ENCODE measurements around the gene FGD2.

Gene FGD2

DNA sequence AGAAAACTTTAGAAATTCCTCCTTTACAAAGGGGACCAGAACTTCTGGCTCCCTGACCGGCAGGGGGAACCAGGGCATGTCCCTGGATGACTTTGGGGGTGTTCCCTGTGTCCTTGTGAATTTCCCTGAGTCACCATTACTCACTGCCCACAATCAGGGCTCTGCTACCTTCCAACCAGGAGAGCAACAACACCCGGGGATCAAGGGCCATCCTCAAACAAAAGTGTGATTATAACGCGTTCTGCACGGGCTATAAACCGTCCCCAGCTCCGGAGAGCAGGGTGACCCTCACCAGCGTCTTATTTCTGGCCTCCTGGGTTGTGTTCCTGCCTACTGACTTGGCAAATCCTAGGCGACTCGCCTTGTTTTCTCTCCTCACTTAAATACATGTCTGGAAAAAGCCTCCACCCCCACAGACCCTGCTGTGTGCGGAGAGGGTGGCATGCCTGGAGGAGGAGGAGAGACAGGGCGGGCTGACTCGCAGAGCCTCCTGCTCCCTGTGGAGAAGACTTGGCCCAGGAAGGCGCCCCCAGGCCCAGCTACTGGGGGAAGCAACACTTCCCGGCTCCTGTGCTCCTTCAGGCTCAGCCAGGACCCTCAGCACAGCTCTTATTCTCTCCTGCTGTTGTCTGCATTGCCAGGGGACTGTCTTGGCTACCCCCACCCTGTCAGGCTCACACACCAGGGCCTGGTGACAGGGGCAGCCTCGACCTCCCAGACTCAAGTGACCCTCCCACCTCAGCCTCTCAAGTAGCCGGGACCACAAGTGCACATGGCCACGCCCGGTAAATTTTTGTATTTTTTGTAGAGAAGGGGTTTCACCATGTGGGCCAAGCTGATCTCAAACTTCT, 54.1 kb downstream of the FGD2 start (continued):
- TF ChIP-seq SETDB1 (IDR thresholded peaks at IDR 0.05; ENCODE audit: insufficient read length, low read length) (no peak), ZNF24 (tag by site-specific recombination; IDR thresholded peaks at IDR 0.05) (no peak), SALL2 (tag by site-specific recombination; IDR thresholded peaks at IDR 0.05; ENCODE audit: borderline replicate concordance) (no peak), ZNF248 (tag by site-specific recombination; IDR thresholded peaks at IDR 0.05) (no peak), GLIS2 (tag by site-specific recombination; IDR thresholded peaks at IDR 0.05) (peak; percentile 41; the same call in 1 of the 2 replicates), ZNF792 (tag by site-specific recombination; IDR thresholded peaks at IDR 0.05) (no peak), ZBTB17 (tag by site-specific recombination; IDR thresholded peaks at IDR 0.05) (peak; percentile 71), ZNF623 (tag by site-specific recombination; IDR thresholded peaks at IDR 0.05) (no peak), ZNF629 (tag by site-specific recombination; IDR thresholded peaks at IDR 0.05) (0 out of 2 replicates have a peak, but pooled peaks have one; percentile 40), ZNF311 (tag by site-specific recombination; IDR thresholded peaks at IDR 0.05; ENCODE audit: borderline replicate concordance) (no peak), ZNF121 (tag by site-specific recombination; IDR thresholded peaks at IDR 0.05) (no peak), ZNF366 (tag by site-specific recombination; conservative IDR thresholded peaks at IDR 0.05) (no peak), GLI2 (tag by site-specific recombination; IDR thresholded peaks at IDR 0.05; ENCODE audit: borderline replicate concordance, low read depth) (no peak), ZNF768 (tag by site-specific recombination; IDR thresholded peaks at IDR 0.05) (no peak), YY2 (tag by site-specific recombination; IDR thresholded peaks at IDR 0.05) (no peak), ZEB2 (tag by site-specific recombination; IDR thresholded peaks at IDR 0.05) (peak; percentile 52; the same call in 1 of the 2 replicates), YY1 (tag by site-specific recombination; IDR thresholded peaks at IDR 0.05) (no peak), ZSCAN16 (tag by site-specific recombination; IDR thresholded peaks at IDR 0.05) (no peak), TRIM28 (IDR thresholded peaks at IDR 0.05; ENCODE audit: borderline replicate concordance, low read length) (no peak), ZNF214 (tag by site-specific recombination; IDR thresholded peaks at IDR 0.05; ENCODE audit: borderline replicate concordance) (no peak), SP3 (tag by site-specific recombination; IDR thresholded peaks at IDR 0.05) (peak; percentile 45; the same call in 1 of the 2 replicates), KLF9 (tag by site-specific recombination; IDR thresholded peaks at IDR 0.05; ENCODE audit: low read depth) (no peak)
- TF ChIP-seq, protein P1, sequence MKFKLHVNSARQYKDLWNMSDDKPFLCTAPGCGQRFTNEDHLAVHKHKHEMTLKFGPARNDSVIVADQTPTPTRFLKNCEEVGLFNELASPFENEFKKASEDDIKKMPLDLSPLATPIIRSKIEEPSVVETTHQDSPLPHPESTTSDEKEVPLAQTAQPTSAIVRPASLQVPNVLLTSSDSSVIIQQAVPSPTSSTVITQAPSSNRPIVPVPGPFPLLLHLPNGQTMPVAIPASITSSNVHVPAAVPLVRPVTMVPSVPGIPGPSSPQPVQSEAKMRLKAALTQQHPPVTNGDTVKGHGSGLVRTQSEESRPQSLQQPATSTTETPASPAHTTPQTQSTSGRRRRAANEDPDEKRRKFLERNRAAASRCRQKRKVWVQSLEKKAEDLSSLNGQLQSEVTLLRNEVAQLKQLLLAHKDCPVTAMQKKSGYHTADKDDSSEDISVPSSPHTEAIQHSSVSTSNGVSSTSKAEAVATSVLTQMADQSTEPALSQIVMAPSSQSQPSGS (tag by site-specific recombination; IDR thresholded peaks at IDR 0.05; ENCODE audit: low read depth): no peak
- TF ChIP-seq, protein P2, sequence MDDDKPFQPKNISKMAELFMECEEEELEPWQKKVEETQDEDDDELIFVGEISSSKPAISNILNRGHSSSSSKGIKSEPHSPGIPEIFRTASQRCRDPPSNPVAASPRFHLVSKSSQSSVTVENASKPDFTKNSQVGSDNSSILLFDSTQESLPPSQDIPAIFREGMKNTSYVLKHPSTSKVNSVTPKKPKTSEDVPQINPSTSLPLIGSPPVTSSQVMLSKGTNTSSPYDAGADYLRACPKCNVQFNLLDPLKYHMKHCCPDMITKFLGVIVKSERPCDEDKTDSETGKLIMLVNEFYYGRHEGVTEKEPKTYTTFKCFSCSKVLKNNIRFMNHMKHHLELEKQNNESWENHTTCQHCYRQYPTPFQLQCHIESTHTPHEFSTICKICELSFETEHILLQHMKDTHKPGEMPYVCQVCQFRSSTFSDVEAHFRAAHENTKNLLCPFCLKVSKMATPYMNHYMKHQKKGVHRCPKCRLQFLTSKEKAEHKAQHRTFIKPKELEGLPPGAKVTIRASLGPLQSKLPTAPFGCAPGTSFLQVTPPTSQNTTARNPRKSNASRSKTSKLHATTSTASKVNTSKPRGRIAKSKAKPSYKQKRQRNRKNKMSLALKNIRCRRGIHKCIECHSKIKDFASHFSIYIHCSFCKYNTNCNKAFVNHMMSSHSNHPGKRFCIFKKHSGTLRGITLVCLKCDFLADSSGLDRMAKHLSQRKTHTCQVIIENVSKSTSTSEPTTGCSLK (tag by site-specific recombination; IDR thresholded peaks at IDR 0.05): no peak
- TF ChIP-seq, protein P3, sequence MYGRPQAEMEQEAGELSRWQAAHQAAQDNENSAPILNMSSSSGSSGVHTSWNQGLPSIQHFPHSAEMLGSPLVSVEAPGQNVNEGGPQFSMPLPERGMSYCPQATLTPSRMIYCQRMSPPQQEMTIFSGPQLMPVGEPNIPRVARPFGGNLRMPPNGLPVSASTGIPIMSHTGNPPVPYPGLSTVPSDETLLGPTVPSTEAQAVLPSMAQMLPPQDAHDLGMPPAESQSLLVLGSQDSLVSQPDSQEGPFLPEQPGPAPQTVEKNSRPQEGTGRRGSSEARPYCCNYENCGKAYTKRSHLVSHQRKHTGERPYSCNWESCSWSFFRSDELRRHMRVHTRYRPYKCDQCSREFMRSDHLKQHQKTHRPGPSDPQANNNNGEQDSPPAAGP (tag by site-specific recombination; IDR thresholded peaks at IDR 0.05): peak; percentile 28; the same call in 1 of the 2 replicates
- TF ChIP-seq, protein P4, sequence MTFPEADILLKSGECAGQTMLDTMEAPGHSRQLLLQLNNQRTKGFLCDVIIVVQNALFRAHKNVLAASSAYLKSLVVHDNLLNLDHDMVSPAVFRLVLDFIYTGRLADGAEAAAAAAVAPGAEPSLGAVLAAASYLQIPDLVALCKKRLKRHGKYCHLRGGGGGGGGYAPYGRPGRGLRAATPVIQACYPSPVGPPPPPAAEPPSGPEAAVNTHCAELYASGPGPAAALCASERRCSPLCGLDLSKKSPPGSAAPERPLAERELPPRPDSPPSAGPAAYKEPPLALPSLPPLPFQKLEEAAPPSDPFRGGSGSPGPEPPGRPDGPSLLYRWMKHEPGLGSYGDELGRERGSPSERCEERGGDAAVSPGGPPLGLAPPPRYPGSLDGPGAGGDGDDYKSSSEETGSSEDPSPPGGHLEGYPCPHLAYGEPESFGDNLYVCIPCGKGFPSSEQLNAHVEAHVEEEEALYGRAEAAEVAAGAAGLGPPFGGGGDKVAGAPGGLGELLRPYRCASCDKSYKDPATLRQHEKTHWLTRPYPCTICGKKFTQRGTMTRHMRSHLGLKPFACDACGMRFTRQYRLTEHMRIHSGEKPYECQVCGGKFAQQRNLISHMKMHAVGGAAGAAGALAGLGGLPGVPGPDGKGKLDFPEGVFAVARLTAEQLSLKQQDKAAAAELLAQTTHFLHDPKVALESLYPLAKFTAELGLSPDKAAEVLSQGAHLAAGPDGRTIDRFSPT (tag by site-specific recombination; IDR thresholded peaks at IDR 0.05): no peak
- TF ChIP-seq, protein P5, sequence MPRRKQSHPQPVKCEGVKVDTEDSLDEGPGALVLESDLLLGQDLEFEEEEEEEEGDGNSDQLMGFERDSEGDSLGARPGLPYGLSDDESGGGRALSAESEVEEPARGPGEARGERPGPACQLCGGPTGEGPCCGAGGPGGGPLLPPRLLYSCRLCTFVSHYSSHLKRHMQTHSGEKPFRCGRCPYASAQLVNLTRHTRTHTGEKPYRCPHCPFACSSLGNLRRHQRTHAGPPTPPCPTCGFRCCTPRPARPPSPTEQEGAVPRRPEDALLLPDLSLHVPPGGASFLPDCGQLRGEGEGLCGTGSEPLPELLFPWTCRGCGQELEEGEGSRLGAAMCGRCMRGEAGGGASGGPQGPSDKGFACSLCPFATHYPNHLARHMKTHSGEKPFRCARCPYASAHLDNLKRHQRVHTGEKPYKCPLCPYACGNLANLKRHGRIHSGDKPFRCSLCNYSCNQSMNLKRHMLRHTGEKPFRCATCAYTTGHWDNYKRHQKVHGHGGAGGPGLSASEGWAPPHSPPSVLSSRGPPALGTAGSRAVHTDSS (tag by site-specific recombination; IDR thresholded peaks at IDR 0.05): no peak

Data from HEK293 (cell line).